ENCODE results near the gene TRRAP.

DNA sequence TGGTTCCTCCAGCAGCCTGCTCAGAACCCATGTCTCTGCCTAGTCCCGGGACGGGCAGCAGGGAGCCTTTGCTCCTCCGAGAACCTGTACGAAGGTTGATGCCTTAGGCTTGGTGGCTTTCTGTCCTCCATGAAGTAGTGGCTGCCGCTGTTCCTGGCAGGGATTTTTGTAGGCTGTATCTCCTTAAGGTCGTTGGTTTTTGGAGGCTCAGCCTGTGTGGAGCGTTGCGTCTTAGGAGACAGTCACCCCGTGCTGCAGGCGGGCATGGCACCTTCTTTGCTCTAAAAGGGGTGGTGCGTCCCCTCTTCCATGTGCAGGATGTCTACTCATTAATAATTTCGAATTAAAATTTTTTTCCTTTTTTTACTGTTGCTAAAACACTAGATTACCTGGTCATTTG, 92.5 kb downstream of the TRRAP start:
- TF ChIP-seq, protein P1, sequence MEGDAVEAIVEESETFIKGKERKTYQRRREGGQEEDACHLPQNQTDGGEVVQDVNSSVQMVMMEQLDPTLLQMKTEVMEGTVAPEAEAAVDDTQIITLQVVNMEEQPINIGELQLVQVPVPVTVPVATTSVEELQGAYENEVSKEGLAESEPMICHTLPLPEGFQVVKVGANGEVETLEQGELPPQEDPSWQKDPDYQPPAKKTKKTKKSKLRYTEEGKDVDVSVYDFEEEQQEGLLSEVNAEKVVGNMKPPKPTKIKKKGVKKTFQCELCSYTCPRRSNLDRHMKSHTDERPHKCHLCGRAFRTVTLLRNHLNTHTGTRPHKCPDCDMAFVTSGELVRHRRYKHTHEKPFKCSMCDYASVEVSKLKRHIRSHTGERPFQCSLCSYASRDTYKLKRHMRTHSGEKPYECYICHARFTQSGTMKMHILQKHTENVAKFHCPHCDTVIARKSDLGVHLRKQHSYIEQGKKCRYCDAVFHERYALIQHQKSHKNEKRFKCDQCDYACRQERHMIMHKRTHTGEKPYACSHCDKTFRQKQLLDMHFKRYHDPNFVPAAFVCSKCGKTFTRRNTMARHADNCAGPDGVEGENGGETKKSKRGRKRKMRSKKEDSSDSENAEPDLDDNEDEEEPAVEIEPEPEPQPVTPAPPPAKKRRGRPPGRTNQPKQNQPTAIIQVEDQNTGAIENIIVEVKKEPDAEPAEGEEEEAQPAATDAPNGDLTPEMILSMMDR (IDR thresholded peaks at IDR 0.05; ENCODE audit: low read depth, low read length, missing input control): no peak
- no peak for TF ChIP-seq TAF1 (conservative IDR thresholded peaks at IDR 0.05)
- no peak for TF ChIP-seq GABPA (IDR thresholded peaks at IDR 0.05 in 1 of 2, conservative IDR thresholded peaks at IDR 0.05 in 1 of 2)
- TF ChIP-seq, protein P2, sequence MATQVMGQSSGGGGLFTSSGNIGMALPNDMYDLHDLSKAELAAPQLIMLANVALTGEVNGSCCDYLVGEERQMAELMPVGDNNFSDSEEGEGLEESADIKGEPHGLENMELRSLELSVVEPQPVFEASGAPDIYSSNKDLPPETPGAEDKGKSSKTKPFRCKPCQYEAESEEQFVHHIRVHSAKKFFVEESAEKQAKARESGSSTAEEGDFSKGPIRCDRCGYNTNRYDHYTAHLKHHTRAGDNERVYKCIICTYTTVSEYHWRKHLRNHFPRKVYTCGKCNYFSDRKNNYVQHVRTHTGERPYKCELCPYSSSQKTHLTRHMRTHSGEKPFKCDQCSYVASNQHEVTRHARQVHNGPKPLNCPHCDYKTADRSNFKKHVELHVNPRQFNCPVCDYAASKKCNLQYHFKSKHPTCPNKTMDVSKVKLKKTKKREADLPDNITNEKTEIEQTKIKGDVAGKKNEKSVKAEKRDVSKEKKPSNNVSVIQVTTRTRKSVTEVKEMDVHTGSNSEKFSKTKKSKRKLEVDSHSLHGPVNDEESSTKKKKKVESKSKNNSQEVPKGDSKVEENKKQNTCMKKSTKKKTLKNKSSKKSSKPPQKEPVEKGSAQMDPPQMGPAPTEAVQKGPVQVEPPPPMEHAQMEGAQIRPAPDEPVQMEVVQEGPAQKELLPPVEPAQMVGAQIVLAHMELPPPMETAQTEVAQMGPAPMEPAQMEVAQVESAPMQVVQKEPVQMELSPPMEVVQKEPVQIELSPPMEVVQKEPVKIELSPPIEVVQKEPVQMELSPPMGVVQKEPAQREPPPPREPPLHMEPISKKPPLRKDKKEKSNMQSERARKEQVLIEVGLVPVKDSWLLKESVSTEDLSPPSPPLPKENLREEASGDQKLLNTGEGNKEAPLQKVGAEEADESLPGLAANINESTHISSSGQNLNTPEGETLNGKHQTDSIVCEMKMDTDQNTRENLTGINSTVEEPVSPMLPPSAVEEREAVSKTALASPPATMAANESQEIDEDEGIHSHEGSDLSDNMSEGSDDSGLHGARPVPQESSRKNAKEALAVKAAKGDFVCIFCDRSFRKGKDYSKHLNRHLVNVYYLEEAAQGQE (IDR thresholded peaks at IDR 0.05): no peak
- TF ChIP-seq, protein P3, sequence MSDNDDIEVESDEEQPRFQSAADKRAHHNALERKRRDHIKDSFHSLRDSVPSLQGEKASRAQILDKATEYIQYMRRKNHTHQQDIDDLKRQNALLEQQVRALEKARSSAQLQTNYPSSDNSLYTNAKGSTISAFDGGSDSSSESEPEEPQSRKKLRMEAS (IDR thresholded peaks at IDR 0.05): no peak
- TF ChIP-seq, protein P4, sequence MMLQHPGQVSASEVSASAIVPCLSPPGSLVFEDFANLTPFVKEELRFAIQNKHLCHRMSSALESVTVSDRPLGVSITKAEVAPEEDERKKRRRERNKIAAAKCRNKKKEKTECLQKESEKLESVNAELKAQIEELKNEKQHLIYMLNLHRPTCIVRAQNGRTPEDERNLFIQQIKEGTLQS (IDR thresholded peaks at IDR 0.05): no peak
- no peak for TF ChIP-seq RAD21 (IDR thresholded peaks at IDR 0.05)
- TF ChIP-seq YY1 (IDR thresholded peaks at IDR 0.05): no peak
- TF ChIP-seq EGR1 (IDR thresholded peaks at IDR 0.05; ENCODE audit: low read depth in 2 of 2): no peak
- no peak for TF ChIP-seq SP1 (IDR thresholded peaks at IDR 0.05)
- TF ChIP-seq FOXA1 (IDR thresholded peaks at IDR 0.05): no peak
